ENCODE results near the gene NEK9.

NEK9 gene

GRCh38 chr14:75063491-75064204 lies 63.2 kb downstream of the NEK9 start, which contains the start of gene ACYP1:
ACYP1 (minus strand) TSS chr14:75064024; CDS start chr14:75063553, 471 bp downstream.
- peak; percentile 92 for DNase-seq

GRCh38 chr14:75063013-75063412 lies 63.8 kb downstream of the NEK9 start:
- no peak for DNase-seq

GRCh38 chr14:75060420-75060819 lies 66.4 kb downstream of the NEK9 start:
- DNase-seq, result no peak

GRCh38 chr14:75059642-75060041 lies 67.2 kb downstream of the NEK9 start:
- no peak for DNase-seq

GRCh38 chr14:75054421-75054820 lies 72.4 kb downstream of the NEK9 start:
- DNase-seq, result no peak

GRCh38 chr14:75053396-75054291 lies 73.2 kb downstream of the NEK9 start:
- DNase-seq, result no peak

- no peak for DNase-seq
These were observed 75.3 kb downstream of the NEK9 start for GRCh38 chr14:75051556-75051899.

- DNase-seq, result peak; percentile 81
These were observed 75.8 kb downstream of the NEK9 start, which contains the start of gene MLH3 for GRCh38 chr14:75050852-75051555. MLH3 (minus strand) TSS chr14:75051467; CDS start chr14:75049655, 1,812 bp downstream.

- DNase-seq, result no peak
These were observed 77.1 kb downstream of the NEK9 start for GRCh38 chr14:75049731-75050201.

- DNase-seq, result no peak
These were observed 77.7 kb downstream of the NEK9 start for GRCh38 chr14:75049136-75049535.

GRCh38 chr14:75048101-75048500 lies 78.7 kb downstream of the NEK9 start:
- DNase-seq, result no peak

- DNase-seq, result no peak
These were observed 79.3 kb downstream of the NEK9 start for GRCh38 chr14:75047506-75047905.

- DNase-seq, result no peak
These were observed 79.9 kb downstream of the NEK9 start for GRCh38 chr14:75046899-75047298.

GRCh38 chr14:75046275-75046674 lies 80.6 kb downstream of the NEK9 start:
- no peak for DNase-seq

GRCh38 chr14:75044752-75045151 lies 82.1 kb downstream of the NEK9 start:
- no peak for DNase-seq

GRCh38 chr14:75044322-75044721 lies 82.5 kb downstream of the NEK9 start:
- no peak for DNase-seq

GRCh38 chr14:75042035-75042434 lies 84.8 kb downstream of the NEK9 start:
- no peak for DNase-seq

GRCh38 chr14:75041613-75042012 lies 85.2 kb downstream of the NEK9 start:
- DNase-seq, result no peak

GRCh38 chr14:75040959-75041358 lies 85.9 kb downstream of the NEK9 start:
- DNase-seq, result no peak

GRCh38 chr14:75040507-75040906 lies 86.3 kb downstream of the NEK9 start:
- no peak for DNase-seq

- DNase-seq, result no peak
These were observed 93.9 kb downstream of the NEK9 start for GRCh38 chr14:75032939-75033338.

GRCh38 chr14:75030147-75030546 lies 96.7 kb downstream of the NEK9 start:
- no peak for DNase-seq

Data from CD4-positive, alpha-beta T cell treated with Interleukin-21 for 1 hour (primary cell).